HepG2 (cell line): ENCODE results near the gene TUBA4B. TPM values are rescaled to one million over a fixed set of nuclear protein-coding genes. Genes with fewer than 3 reads are reported as not detected.

Experiments used
- CCDC6 ChIP-seq: sonication (generic); formaldehyde crosslinking; IDR thresholded peaks from 2 replicates; pipeline ENCODE4 v1.8.1; 2022; ENCODE audit warnings: mild to moderate bottlenecking, missing genetic modification reagents, moderate library complexity
- CHD2 ChIP-seq: IDR thresholded peaks from 2 replicates; pipeline ENCODE4 v1.6.1; 2011; ENCODE audit warnings: low read depth, low read length, improper control_type of control experiment
- NAIF1 ChIP-seq: sonication (generic); formaldehyde crosslinking; IDR thresholded peaks from 2 replicates; pipeline ENCODE4 v1.5.0; 2020; ENCODE audit warnings: mild to moderate bottlenecking, missing genetic modification reagents, borderline replicate concordance
- ONECUT2 ChIP-seq: sonication (generic); formaldehyde crosslinking; IDR thresholded peaks from 2 replicates; pipeline ENCODE4 v1.4.0; 2020; ENCODE audit warnings: missing genetic modification reagents
- PCBP1 ChIP-seq: fragments of 200-400 bp; formaldehyde crosslinking; IDR thresholded peaks from 2 replicates; pipeline ENCODE4 v1.6.1; 2017; ENCODE audit warnings: mild to moderate bottlenecking, low read depth, low read length, borderline replicate concordance
- RBM39 ChIP-seq: fragments of 200-400 bp; formaldehyde crosslinking; IDR thresholded peaks from one replicate; pipeline ENCODE4 v1.6.1; 2018; ENCODE audit warnings: antibody characterized with exemption, mild to moderate bottlenecking, low read depth, low read length; ENCODE audit not compliant: poor library complexity, severe bottlenecking
- RELA ChIP-seq: sonication (generic); formaldehyde crosslinking; IDR thresholded peaks from 2 replicates; pipeline ENCODE4 v1.4.0; 2020; ENCODE audit warnings: missing genetic modification reagents
- ZEB1 ChIP-seq: IDR thresholded peaks from 2 replicates; pipeline ENCODE4 v1.6.1; 2012; ENCODE audit warnings: mild to moderate bottlenecking, low read depth, inconsistent platforms; ENCODE audit not compliant: insufficient replicate concordance
- ZNF160 ChIP-seq: sonication (generic); formaldehyde crosslinking; IDR thresholded peaks from 2 replicates; pipeline ENCODE4 v1.8.0; 2022; ENCODE audit warnings: mild to moderate bottlenecking, inconsistent platforms, missing genetic modification reagents
- ZNF34 ChIP-seq: sonication (generic); formaldehyde crosslinking; IDR thresholded peaks from 2 replicates; pipeline ENCODE4 v1.4.0; 2020; ENCODE audit warnings: mild to moderate bottlenecking, missing genetic modification reagents, borderline replicate concordance
- polyA plus RNA-seq, 8 experiments: library from polyadenylated mRNA; depleted of rRNA in 3 of 8; stranded (reverse) in 7 of 8; unstranded in 1 of 8; fragments of >200 nt; fragmentation: Illumina TruSeq in 4 of 8; extraction: Trizol in 4 of 8; gene quantifications; 2 replicates each; pipeline versions ENCODE4 v1.2.1 to v1.2.3, GENCODE V29; 2011 to 2016; ENCODE audit warnings: low read depth in 4 of 8, missing spikeins in 1 of 8, mixed read lengths in 1 of 8; ENCODE audit not compliant: insufficient read depth in 1 of 8
- total RNA-seq, 5 experiments: library from RNA; depleted of rRNA; stranded (reverse); fragments of >200 nt; fragmentation: Illumina TruSeq; extraction: Trizol; gene quantifications; 2 replicates each; pipeline ENCODE4 v1.2.3, GENCODE V29; 2016; ENCODE audit warnings: low read depth in 1 of 5
- TF ChIP-seq, protein P1 (sequence below), 2 experiments: IDR thresholded peaks; 2 replicates each; pipeline ENCODE4 v1.6.1; 2011 to 2012; ENCODE audit warnings: low read length in 2 of 2, borderline replicate concordance in 1 of 2, low read depth in 1 of 2, mild to moderate bottlenecking in 1 of 2, moderate library complexity in 1 of 2
- TF ChIP-seq, protein P2 (sequence below): IDR thresholded peaks from 2 replicates; pipeline ENCODE4 v1.6.1; 2016; ENCODE audit warnings: missing genetic modification reagents, missing compliant biosample characterization
- TF ChIP-seq, protein P3 (sequence below): sonication (generic); formaldehyde crosslinking; IDR thresholded peaks from 2 replicates; pipeline ENCODE4 v1.4.0; 2020; ENCODE audit warnings: missing genetic modification reagents
- TF ChIP-seq, protein P4 (sequence below): sonication (generic); formaldehyde crosslinking; IDR thresholded peaks from 2 replicates; pipeline ENCODE4 v1.4.0; 2020; ENCODE audit warnings: missing genetic modification reagents
- TF ChIP-seq, protein P5 (sequence below): sonication (generic); formaldehyde crosslinking; IDR thresholded peaks from 2 replicates; pipeline ENCODE4 v1.4.0; 2020; ENCODE audit warnings: mild to moderate bottlenecking, low read depth, missing genetic modification reagents
- TF ChIP-seq, protein P6 (sequence below): sonication (generic); formaldehyde crosslinking; IDR thresholded peaks from 2 replicates; pipeline ENCODE4 v1.4.0; 2020; ENCODE audit warnings: missing genetic modification reagents, borderline replicate concordance

TUBA4B gene
- total and polyA plus RNA-seq, 2 of the 13 experiments (the other 11 are each of a cell fraction or from before 2014, with no cell fraction given), result 0.18 to 0.22 TPM

DNA sequence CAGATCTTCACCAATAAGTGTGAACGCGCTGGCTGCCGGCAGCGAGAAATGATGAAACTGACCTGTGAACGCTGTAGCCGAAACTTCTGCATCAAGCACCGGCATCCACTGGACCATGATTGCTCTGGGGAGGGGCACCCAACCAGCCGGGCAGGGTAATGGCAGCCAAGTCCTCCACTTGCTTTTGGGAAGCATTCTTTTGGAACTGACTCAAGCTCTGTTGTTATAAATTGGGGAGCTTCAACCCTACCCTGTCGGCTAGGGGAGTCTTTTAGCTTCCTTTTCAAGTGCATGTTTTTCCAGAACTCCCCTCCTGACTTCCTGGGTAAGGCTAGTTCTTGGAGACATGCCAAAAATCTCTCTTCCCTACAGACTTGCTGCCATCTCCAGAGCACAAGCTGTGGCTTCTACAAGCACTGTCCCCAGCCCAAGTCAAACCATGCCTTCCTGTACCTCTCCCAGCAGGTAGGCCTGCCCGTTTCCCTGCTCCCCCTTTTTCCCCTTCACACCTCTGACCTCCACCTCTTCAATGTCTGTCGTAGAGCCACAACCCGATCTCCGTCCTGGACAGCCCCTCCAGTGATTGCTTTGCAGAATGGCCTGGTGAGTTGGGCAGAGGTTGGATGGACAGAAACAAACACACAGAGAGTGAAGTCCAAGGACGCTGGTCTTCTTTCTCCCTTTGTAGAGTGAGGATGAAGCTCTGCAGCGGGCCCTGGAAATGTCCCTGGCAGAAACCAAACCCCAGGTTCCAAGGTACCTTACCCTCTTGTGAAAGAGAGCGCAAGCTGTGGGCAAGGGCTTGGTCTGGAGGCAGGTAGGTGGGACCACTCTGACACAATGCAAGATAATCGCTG, 44.9 kb upstream of the TUBA4B start (continued):
- TF ChIP-seq, protein P1, sequence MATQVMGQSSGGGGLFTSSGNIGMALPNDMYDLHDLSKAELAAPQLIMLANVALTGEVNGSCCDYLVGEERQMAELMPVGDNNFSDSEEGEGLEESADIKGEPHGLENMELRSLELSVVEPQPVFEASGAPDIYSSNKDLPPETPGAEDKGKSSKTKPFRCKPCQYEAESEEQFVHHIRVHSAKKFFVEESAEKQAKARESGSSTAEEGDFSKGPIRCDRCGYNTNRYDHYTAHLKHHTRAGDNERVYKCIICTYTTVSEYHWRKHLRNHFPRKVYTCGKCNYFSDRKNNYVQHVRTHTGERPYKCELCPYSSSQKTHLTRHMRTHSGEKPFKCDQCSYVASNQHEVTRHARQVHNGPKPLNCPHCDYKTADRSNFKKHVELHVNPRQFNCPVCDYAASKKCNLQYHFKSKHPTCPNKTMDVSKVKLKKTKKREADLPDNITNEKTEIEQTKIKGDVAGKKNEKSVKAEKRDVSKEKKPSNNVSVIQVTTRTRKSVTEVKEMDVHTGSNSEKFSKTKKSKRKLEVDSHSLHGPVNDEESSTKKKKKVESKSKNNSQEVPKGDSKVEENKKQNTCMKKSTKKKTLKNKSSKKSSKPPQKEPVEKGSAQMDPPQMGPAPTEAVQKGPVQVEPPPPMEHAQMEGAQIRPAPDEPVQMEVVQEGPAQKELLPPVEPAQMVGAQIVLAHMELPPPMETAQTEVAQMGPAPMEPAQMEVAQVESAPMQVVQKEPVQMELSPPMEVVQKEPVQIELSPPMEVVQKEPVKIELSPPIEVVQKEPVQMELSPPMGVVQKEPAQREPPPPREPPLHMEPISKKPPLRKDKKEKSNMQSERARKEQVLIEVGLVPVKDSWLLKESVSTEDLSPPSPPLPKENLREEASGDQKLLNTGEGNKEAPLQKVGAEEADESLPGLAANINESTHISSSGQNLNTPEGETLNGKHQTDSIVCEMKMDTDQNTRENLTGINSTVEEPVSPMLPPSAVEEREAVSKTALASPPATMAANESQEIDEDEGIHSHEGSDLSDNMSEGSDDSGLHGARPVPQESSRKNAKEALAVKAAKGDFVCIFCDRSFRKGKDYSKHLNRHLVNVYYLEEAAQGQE (IDR thresholded peaks at IDR 0.05; ENCODE audit: borderline replicate concordance in 1 of 2, low read depth in 1 of 2, low read length in 2 of 2), result peak in 1 of 2 experiments; percentile 37; a peak in 1 of 4 replicates
- TF ChIP-seq CCDC6 (CRISPR knock-in tag), result no peak
- TF ChIP-seq ZNF160 (CRISPR knock-in tag), result no peak; the same call in 1 of the 2 replicates
- TF ChIP-seq RELA, result no peak
- TF ChIP-seq, protein P2, sequence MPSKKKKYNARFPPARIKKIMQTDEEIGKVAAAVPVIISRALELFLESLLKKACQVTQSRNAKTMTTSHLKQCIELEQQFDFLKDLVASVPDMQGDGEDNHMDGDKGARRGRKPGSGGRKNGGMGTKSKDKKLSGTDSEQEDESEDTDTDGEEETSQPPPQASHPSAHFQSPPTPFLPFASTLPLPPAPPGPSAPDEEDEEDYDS (CRISPR knock-in tag), result no peak; the same call in 1 of the 2 replicates
- no peak for TF ChIP-seq PCBP1
- TF ChIP-seq, protein P3, sequence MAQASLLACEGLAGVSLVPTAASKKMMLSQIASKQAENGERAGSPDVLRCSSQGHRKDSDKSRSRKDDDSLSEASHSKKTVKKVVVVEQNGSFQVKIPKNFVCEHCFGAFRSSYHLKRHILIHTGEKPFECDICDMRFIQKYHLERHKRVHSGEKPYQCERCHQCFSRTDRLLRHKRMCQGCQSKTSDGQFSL (CRISPR knock-in tag), result 0 out of 2 replicates have a peak, but pooled peaks have one; percentile 45
- TF ChIP-seq CHD2, result no peak
- TF ChIP-seq, protein P4, sequence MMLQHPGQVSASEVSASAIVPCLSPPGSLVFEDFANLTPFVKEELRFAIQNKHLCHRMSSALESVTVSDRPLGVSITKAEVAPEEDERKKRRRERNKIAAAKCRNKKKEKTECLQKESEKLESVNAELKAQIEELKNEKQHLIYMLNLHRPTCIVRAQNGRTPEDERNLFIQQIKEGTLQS (CRISPR knock-in tag), result no peak
- 0 out of 2 replicates have a peak, but pooled peaks have one; percentile 22 for TF ChIP-seq ONECUT2 (CRISPR knock-in tag)
- TF ChIP-seq, protein P5, sequence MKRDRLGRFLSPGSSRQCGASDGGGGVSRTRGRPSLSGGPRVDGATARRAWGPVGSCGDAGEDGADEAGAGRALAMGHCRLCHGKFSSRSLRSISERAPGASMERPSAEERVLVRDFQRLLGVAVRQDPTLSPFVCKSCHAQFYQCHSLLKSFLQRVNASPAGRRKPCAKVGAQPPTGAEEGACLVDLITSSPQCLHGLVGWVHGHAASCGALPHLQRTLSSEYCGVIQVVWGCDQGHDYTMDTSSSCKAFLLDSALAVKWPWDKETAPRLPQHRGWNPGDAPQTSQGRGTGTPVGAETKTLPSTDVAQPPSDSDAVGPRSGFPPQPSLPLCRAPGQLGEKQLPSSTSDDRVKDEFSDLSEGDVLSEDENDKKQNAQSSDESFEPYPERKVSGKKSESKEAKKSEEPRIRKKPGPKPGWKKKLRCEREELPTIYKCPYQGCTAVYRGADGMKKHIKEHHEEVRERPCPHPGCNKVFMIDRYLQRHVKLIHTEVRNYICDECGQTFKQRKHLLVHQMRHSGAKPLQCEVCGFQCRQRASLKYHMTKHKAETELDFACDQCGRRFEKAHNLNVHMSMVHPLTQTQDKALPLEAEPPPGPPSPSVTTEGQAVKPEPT, result no peak
- TF ChIP-seq, protein P6, sequence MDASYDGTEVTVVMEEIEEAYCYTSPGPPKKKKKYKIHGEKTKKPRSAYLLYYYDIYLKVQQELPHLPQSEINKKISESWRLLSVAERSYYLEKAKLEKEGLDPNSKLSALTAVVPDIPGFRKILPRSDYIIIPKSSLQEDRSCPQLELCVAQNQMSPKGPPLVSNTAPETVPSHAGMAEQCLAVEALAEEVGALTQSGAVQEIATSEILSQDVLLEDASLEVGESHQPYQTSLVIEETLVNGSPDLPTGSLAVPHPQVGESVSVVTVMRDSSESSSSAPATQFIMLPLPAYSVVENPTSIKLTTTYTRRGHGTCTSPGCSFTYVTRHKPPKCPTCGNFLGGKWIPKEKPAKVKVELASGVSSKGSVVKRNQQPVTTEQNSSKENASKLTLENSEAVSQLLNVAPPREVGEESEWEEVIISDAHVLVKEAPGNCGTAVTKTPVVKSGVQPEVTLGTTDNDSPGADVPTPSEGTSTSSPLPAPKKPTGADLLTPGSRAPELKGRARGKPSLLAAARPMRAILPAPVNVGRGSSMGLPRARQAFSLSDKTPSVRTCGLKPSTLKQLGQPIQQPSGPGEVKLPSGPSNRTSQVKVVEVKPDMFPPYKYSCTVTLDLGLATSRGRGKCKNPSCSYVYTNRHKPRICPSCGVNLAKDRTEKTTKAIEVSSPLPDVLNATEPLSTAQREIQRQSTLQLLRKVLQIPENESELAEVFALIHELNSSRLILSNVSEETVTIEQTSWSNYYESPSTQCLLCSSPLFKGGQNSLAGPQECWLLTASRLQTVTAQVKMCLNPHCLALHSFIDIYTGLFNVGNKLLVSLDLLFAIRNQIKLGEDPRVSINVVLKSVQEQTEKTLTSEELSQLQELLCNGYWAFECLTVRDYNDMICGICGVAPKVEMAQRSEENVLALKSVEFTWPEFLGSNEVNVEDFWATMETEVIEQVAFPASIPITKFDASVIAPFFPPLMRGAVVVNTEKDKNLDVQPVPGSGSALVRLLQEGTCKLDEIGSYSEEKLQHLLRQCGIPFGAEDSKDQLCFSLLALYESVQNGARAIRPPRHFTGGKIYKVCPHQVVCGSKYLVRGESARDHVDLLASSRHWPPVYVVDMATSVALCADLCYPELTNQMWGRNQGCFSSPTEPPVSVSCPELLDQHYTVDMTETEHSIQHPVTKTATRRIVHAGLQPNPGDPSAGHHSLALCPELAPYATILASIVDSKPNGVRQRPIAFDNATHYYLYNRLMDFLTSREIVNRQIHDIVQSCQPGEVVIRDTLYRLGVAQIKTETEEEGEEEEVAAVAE (CRISPR knock-in tag), result peak; percentile 43; the same call in 1 of the 2 replicates
- no peak for TF ChIP-seq ZNF34 (CRISPR knock-in tag)
- no peak for TF ChIP-seq NAIF1 (CRISPR knock-in tag)
- no peak for TF ChIP-seq ZEB1
- no peak for TF ChIP-seq RBM39
